Thyroid gland (tissue), 4 donors: ENCODE measurements around the gene CCNQ. TPM values are rescaled to one million over a fixed set of nuclear protein-coding genes. Genes with fewer than 3 reads are reported as not detected.

Source experiments
- DNase-seq, 2 donors: peaks; one replicate each; pipeline ENCODE4 v3.0.0-alpha.2; 2019
- H3K27ac ChIP-seq, 3 donors: fragments of 200-600 bp; sonication (generic); 1 replicate in 2 of 3; 2 replicates in 1 of 3; pipeline ENCODE4 v1.5.1; 2016 to 2019; ENCODE audit warnings: mild to moderate bottlenecking in 1 of 3, moderate library complexity in 1 of 3
- H3K27me3 ChIP-seq: fragments of 200-600 bp; sonication (generic); one replicate; pipeline ENCODE4 v1.5.1; 2019
- H3K36me3 ChIP-seq, 2 donors: fragments of 200-600 bp; sonication (generic); one replicate each; pipeline ENCODE4 v1.5.1; 2016 to 2019
- H3K4me1 ChIP-seq, 2 donors: fragments of 200-600 bp; sonication (generic); one replicate each; pipeline ENCODE4 v1.5.1; 2017 to 2019
- H3K4me3 ChIP-seq, 3 donors: fragments of 200-600 bp; sonication (generic); replicated peaks in 1 of 3; 1 replicate in 2 of 3; 2 replicates in 1 of 3; pipeline ENCODE4 v1.5.1; 2016; ENCODE audit warnings: mild to moderate bottlenecking in 1 of 3
- H3K9me3 ChIP-seq: fragments of 200-600 bp; sonication (generic); one replicate; pipeline ENCODE4 v1.5.1; 2017
- CTCF ChIP-seq, 6 experiments: fragments of 200-600 bp in 3 of 6; fragments of 450-650 bp in 3 of 6; sonication (generic) in 3 of 6; IDR thresholded peaks; one replicate each; pipeline ENCODE4 v1.5.1; 2016 to 2019; ENCODE audit warnings: antibody characterized with exemption in 6 of 6, mild to moderate bottlenecking in 2 of 6, inconsistent platforms in 1 of 6, moderate library complexity in 1 of 6
- POLR2A ChIP-seq, 2 donors: fragments of 450-650 bp; IDR thresholded peaks; one replicate each; pipeline ENCODE4 v1.6.1; 2017; ENCODE audit warnings: antibody characterized with exemption in 2 of 2, mild to moderate bottlenecking in 2 of 2, moderate library complexity in 1 of 2
- WGBS, 2 donors: methylation state at CpG; one replicate each; pipeline ENCODE4 v1.1.5; 2017; 5-methylcytosine and 5-hydroxymethylcytosine counted together
- intact Hi-C: fragments of 100-400 bp; cut with DNase I; formaldehyde crosslinking; loops from one replicate; pipeline ENCODE4 v1.15.1; 2023
- total RNA-seq, 4 donors: library from RNA; depleted of rRNA; stranded (reverse); fragments of >200 nt; gene quantifications; one replicate each; pipeline ENCODE4 v1.2.3, GENCODE V29; 2016

CCNQ gene
- total RNA-seq, 4 donors from 2014 or later: 22.0 to 43.3 (median 33.0) TPM

GRCh38 chrX:153587342-153587741 is 11.6 kb downstream of the CCNQ start:
- Histone ChIP-seq H3K36me3 (peaks cover 0 to 4% of the 10 kb centered on the region in 2 donors), H3K4me3 (no peak overlapping the region), H3K4me1 (no peaks in the 10 kb centered on the region), H3K27ac (no peak overlapping the region), H3K9me3 (no peaks in the 10 kb centered on the region), H3K27me3 (no peaks in the 10 kb centered on the region)
- 93 to 97% methylated on average over 5 to 10 of the region's 10 CpGs for WGBS, 2 donors
- TF ChIP-seq CTCF (IDR thresholded peaks at IDR 0.05): no peak
- intact Hi-C loops: no loop called here
- no peak for DNase-seq

- no peak overlapping the region for H3K4me3 ChIP-seq
- DNase-seq: no peak
- H3K9me3 ChIP-seq: no peaks in the 10 kb centered on the region
- intact Hi-C loops: no loop called here
- peaks cover 0 to 4% of the 10 kb centered on the region in 2 donors for H3K36me3 ChIP-seq
- H3K27ac ChIP-seq: no peak overlapping the region
- no peaks in the 10 kb centered on the region for H3K27me3 ChIP-seq
- no peaks in the 10 kb centered on the region for H3K4me1 ChIP-seq
- TF ChIP-seq POLR2A (IDR thresholded peaks at IDR 0.05) (no peak), CTCF (IDR thresholded peaks at IDR 0.05) (no peak)
- WGBS, 2 donors: 92 to 93% methylated on average over 4 of the region's 4 CpGs
These were observed 13.1 kb downstream of the CCNQ start for GRCh38 chrX:153585827-153586226.

GRCh38 chrX:153583433-153583832 is 15.5 kb downstream of the CCNQ start:
- H3K9me3 ChIP-seq: no peaks in the 10 kb centered on the region

GRCh38 chrX:153582896-153583295 is 16.0 kb downstream of the CCNQ start:
- Histone ChIP-seq H3K4me1 (no peaks in the 10 kb centered on the region), H3K36me3 (peaks cover 0 to under 1% of the 10 kb centered on the region in 2 donors), H3K4me3 (no peak overlapping the region), H3K27me3 (no peaks in the 10 kb centered on the region), H3K9me3 (no peaks in the 10 kb centered on the region), H3K27ac (no peak overlapping the region)
- 7 to 17% methylated on average over 3 to 4 of the region's 13 CpGs for WGBS, 2 donors
- intact Hi-C loops: no loop called here
- TF ChIP-seq CTCF (IDR thresholded peaks at IDR 0.05): no peak
- TF ChIP-seq POLR2A (IDR thresholded peaks at IDR 0.05): no peak
- no peak for DNase-seq

More at GRCh38 chrX:153583433-153583832, 15.5 kb downstream of the CCNQ start:
- H3K27me3 ChIP-seq: no peaks in the 10 kb centered on the region
- H3K4me1 ChIP-seq: no peaks in the 10 kb centered on the region
- H3K4me3 ChIP-seq: no peak overlapping the region
- no peak for DNase-seq
- TF ChIP-seq CTCF (IDR thresholded peaks at IDR 0.05) (no peak), POLR2A (IDR thresholded peaks at IDR 0.05) (no peak)
- H3K27ac ChIP-seq: no peak overlapping the region
- intact Hi-C loops: no loop called here
- WGBS, 2 donors: 100% methylated on average over 1 of the region's 2 CpGs
- H3K36me3 ChIP-seq: peaks cover 0 to 4% of the 10 kb centered on the region in 2 donors

- no peak for DNase-seq
- 75% methylated on average over 13 to 14 of the region's 14 CpGs for WGBS, 2 donors
- Histone ChIP-seq H3K4me3 (no peak overlapping the region), H3K27ac (no peak overlapping the region), H3K4me1 (no peaks in the 10 kb centered on the region), H3K9me3 (no peaks in the 10 kb centered on the region), H3K36me3 (no peaks in the 10 kb centered on the region), H3K27me3 (no peaks in the 10 kb centered on the region)
- TF ChIP-seq CTCF (IDR thresholded peaks at IDR 0.05) (no peak), POLR2A (IDR thresholded peaks at IDR 0.05) (no peak)
- intact Hi-C loops: no loop called here
These were observed 18.1 kb downstream of the CCNQ start for GRCh38 chrX:153580700-153581386.
